Stimulated activated CD4-positive, alpha-beta T cell treated with anti-CD3 and anti-CD28 coated beads, Interleukin-2, amount 100 ng/mL, for 48 hours (primary cell): ENCODE measurements around the gene ACO2.
"Not testable (repeated sequence)": the region's sequence is repeated elsewhere in the genome, so short reads cannot be mapped to it uniquely, and the experiment has no call there.

Experiments
- DNase-seq, 2 donors: peaks; one replicate each; pipeline ENCODE4 v3.0.0-alpha.2; 2020

The ACO2 gene

GRCh38 chr22:41468381-41469217 lies at the start of gene ACO2, which contains the start of gene PHF5A:
ACO2 (plus strand) TSS chr22:41469117; CDS start chr22:41469147, 30 bp downstream.
PHF5A (minus strand) TSS chr22:41468692; CDS start chr22:41468653, 39 bp downstream.
- peak; percentile 98 to 99 for DNase-seq

DNA sequence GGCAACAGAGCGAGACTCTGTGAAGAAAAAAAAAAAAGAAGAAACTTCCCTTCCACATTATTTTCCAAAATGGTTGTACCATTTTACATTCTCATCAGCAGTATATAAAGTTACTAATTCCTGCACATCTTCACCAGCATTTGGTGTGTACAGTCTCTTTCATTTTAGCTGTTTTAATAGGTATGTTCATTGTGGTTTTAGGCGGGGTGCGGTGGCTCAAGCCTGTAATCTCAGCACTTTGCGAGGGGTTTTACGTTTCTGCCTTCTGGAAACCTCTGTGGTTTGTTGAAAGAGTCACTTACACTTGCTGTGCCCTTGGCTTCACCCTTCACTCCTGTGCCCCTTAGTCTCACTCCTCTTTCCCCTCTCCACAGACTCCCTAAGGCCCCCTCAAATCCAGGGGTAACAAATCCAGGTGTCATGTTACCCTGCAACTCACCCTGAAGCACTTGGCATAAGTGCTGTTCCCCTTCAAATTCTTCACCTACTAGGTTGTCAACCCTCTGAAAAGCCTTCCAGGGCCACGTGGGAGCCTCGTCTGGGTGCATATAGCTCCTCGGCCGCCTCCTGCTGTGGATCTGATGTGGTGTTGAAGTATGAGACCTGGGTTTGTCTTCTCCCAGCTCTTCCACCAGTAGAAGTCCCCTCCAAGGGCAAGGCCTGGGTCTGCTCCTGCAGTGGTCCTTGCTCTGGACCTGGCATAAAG lies 43.1 kb upstream of the ACO2 start:
- DNase-seq: no peak

- no peak for DNase-seq
Measured at GRCh38 chr22:41429232-41429950, 39.5 kb upstream of the ACO2 start.

DNA sequence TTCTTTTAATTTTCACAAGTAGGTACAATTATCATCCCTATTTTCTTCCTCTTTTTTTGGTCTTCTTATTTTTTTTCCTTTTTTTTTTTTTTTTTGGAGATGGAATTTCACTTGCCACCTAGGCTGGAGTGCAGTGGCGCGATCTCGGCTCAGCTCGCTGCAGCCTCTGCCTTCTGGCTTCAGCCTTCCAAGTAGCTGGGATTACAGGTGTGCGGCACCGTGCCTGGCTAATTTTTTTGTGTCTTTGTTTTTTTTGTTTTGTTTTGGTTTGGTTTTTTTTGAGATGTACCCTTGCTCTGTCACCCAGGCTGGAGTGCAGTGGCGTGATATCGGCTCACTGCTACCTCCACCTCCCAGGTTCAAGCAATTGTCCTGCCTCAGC lies 39.0 kb upstream of the ACO2 start:
- no peak for DNase-seq

GRCh38 chr22:41431656-41432055 lies 37.3 kb upstream of the ACO2 start:
- no peak for DNase-seq

DNA sequence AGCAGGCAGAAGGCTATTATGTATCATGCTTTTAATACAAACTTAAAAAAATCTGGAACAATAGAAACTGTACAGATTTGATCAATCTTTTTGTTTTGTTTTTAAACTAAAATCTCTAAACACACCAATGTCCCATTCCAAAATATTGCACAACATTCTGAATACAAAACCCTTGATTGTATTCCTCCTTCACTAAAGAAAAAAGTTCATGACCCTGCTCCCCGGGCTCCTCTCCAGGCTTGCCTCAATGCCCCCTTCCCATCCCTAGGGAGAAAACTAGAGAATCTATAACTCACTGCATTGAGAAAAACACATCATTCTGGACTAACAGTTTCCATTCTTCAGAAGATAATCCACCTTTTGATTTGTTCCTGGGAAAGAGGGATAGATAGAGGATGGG lies 35.4 kb upstream of the ACO2 start:
- DNase-seq: not testable (repeated sequence)

- DNase-seq: not testable (repeated sequence)
Measured at GRCh38 chr22:41434361-41435003, 34.4 kb upstream of the ACO2 start.

DNA sequence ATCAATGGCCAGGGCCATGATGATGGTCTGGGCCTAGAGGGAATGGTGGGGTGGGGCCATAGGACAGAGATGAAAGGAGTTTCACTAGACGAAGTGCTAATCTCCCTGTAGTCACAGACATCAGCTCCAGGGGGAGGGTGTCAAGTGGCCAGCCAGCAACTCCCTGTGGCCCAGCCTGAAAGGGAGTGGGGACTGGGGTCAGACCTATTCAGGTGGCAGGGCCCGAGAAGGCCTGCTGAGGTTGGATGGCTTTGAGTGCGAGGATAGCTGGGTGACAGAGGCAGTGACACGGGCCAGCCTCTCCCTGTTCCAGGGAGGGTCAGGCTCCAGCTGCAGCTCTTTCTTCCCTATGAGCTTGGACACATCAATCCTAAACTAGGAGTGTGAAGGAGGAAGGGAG lies 33.4 kb upstream of the ACO2 start:
- no peak for DNase-seq

DNA sequence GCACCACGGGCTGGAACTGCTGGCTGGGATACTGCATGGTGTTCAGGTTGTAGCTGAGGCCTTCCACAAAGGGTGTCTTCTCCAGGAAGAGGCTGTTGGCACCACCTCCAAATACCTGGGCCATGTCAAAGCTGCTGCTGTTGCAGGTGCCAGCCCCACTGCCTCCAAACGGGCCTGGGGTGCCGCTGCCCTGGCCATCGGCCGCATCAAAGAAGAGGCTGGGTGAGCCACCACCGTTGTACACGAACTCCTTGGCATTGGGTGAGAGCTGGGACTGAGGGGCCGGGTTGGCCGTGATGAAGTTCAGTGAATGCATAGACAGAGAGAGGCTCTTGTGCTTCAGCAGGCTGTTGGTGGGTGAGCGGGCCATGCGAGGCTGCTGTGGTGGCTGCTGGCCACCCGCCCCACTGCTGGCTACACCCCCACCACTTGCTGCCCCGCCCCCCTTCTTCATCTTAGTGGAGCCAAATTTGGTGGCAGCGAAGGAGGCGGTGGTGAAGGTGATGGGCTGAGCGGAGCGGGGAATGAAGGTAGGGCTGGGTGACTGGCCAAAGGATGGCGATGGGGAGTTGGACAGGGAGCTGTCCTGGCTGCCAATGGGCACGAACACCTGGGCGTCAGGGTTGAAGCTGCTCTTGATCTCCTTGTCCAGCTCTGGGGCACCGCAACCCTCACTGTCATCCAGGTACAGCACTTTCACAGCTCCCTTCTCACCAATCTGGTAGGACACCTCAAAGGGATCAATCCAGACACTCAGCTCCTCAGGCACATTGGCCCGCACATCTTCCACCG lies 32.4 kb upstream of the ACO2 start:
- no peak for DNase-seq

DNA sequence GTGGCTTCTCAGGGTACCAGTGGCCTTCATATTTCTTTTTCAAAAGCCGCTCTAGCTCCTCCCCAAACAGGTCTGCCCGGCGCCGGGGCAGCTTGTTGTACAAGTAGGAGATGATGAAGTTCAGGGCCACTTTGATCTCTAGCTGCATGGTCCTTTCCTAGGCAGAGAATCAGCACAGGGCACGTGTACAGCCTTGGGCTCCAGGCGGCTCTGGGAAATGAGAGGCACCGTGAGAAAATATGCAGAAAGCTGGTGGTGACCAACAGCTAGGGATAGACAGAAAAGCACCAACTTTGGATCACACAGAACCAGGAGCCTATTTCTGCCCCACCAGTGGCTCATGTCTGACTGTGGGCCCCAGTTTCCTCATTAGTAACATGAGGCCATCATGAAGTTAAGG lies 31.7 kb upstream of the ACO2 start:
- no peak for DNase-seq

GRCh38 chr22:41440511-41440910 lies 28.4 kb upstream of the ACO2 start:
- not testable (repeated sequence) for DNase-seq

- DNase-seq: no peak
Measured at GRCh38 chr22:41442240-41442792, 26.6 kb upstream of the ACO2 start.

GRCh38 chr22:41444360-41445128 lies 24.4 kb upstream of the ACO2 start:
- DNase-seq: peak; percentile 75 to 78

DNA sequence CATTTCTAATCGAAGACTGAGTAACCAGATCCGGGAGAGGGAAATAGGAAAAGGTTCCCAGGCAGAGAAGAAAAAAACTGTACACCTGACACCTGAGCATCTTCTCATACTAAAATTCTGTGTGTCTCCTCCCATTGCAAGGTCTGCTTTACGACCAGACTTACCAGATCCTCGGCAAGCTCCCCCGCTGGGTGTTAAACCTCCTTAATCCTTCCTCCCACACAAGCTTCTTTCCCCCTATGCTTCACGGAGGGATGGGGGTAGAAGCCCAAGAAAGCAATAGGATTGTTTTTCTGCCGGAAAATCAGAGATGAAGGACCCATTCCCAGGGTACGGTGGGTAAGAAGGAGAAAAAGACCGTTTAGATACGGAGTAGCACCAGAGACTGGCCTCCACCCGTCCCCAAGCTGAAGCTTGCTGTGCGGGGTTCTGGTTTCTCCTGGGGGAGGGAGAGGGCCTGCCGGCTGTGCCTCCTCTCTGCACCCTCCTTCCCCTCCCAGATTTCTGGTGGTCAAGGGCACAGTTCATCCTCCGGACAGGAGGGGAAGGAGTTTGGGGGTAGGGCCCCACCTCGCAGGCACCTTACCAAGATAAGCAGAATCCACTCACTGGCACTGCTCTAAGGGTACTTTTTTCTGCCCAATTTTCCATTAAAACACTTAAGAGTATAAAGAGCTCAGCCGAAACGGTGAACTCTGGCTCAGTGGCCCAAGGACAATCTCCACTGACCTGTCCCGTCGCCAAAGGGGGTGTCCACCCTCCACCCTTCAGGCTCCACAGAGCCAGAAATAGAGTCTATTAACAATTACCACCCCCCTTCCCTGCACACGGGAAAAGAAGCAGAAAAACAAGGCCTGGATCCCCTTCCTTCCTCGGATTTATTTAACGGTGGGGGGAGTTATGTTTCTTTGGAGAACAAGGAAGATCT lies 23.5 kb upstream of the ACO2 start:
- DNase-seq: peak in 1 of 2 donors; percentile 13

DNA sequence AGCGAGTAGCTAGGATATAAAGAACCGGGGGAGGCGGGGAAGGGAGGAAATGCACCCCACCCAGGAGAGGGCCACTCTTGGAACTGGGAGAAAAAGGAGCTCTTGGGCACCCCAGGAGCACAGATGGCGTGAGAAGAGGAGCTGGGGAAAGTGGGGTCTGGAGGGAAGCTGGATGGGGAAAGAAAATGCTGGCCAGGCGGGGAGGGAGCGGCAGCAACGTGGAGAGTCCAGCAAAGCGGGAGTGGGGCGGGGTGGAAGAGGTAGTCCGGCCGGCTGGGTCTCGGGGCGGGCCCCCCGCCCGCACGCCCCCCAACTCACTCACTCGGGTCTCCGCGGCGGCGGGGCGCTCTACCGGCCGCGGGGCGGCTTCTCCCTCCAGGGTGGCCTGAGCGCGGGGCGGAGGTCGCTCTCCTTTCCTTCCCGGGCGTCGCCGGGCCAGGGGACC lies 22.8 kb upstream of the ACO2 start:
- DNase-seq: peak in 1 of 2 donors; percentile 10

DNA sequence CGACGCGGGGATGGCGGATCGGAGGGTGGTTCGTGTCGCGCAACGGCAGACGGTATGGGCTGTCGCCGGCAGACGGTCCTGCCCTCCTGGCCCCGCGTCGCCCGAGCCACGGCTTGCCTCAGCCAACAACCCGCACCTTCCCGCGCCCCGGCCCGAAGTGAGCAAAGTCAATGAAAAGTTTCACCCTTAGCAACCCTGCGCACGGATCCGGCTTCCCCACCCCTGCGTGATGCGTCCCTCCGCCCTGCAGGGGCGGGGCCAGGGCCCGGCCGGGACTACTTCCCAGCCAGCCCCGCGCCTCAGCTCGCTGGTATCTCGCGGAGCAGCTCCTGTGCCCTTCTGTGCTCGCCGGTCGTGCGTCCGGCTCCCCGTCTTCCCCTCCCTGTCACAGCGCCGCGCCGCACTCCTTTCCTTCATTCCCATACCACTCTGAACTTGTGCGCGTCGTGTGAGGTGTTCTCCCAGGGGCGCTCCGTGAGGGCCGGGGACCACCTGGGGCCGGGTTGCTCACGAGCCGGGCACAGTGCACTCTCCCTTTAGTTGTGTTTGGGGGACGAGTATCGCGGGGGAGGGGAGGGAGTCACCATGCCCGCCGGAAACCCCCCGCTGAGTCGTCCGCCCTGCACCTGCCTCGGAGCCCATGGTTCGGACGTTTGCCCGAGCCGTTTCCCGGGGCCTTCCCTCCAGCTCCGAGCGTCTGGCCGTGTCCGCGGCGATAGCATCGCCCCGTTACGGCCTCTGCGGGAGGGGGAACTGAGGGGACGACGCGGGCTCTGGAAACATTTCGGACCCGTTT lies 22.1 kb upstream of the ACO2 start, which contains the start of gene TOB2:
TSS of gene TOB2 (minus strand) at position 163 of the 796 bp plus-strand sequence. CDS start 9,456 bp downstream, outside the sequence.
- DNase-seq: peak; percentile 93 to 94

- DNase-seq: peak; percentile 47 to 50
Measured at GRCh38 chr22:41447435-41448188, 21.3 kb upstream of the ACO2 start.
